OCI-LY3 (cell line): ENCODE results near the gene LAMA3.

Experiments
- H2AFZ ChIP-seq: fragments of 200-600, 300-600 bp; shearing (Covaris generic); 2 replicates; pipeline ENCODE4 v1.6.0; 2014; ENCODE audit warnings: antibody characterized with exemption, low read depth, low read length
- H3K27ac ChIP-seq: fragments of 200-600, 300-600 bp; sonication (generic); 2 replicates; pipeline ENCODE4 v1.5.1; 2014; ENCODE audit warnings: mild to moderate bottlenecking, low read length, moderate library complexity, mixed read lengths
- H3K27me3 ChIP-seq: fragments of 200-600, 300-600 bp; sonication (generic); 2 replicates; pipeline ENCODE4 v1.6.1; 2014; ENCODE audit warnings: low read depth, low read length, mixed read lengths
- H3K36me3 ChIP-seq: fragments of 200-600, 300-600 bp; sonication (generic); replicated peaks from 2 replicates; pipeline ENCODE3; 2014; ENCODE audit warnings: low read depth, low read length, mixed read lengths
- H3K4me1 ChIP-seq: fragments of 300-600, 200-600 bp; sonication (generic); 2 replicates; pipeline ENCODE4 v1.6.1; 2014; ENCODE audit warnings: low read length, mixed read lengths
- H3K4me2 ChIP-seq: fragments of 200-600, 300-600 bp; sonication (generic); 2 replicates; pipeline ENCODE4 v1.6.1; 2014; ENCODE audit warnings: low read length, mixed read lengths
- H3K4me3 ChIP-seq: fragments of 300-600, 200-600 bp; sonication (generic); 2 replicates; pipeline ENCODE4 v1.5.1; 2014; ENCODE audit warnings: antibody characterized with exemption, mild to moderate bottlenecking, low read length, moderate library complexity
- H3K79me2 ChIP-seq: fragments of 300-600, 200-600 bp; shearing (Covaris generic); 2 replicates; pipeline ENCODE4 v1.6.1; 2014; ENCODE audit warnings: mild to moderate bottlenecking, low read length, mixed read lengths
- H3K9ac ChIP-seq: fragments of 300-600, 200-600 bp; shearing (Covaris generic); 2 replicates; pipeline ENCODE4 v1.6.0; 2014; ENCODE audit warnings: mild to moderate bottlenecking, low read length, moderate library complexity
- H3K9me3 ChIP-seq: fragments of 200-600, 300-600 bp; shearing (Covaris generic); 2 replicates; pipeline ENCODE4 v1.6.1; 2014; ENCODE audit warnings: low read length, mixed read lengths; ENCODE audit not compliant: insufficient read depth
- H4K20me1 ChIP-seq: fragments of 200-600, 300-600 bp; sonication (generic); 2 replicates; pipeline ENCODE4 v1.6.1; 2016; ENCODE audit warnings: low read length, mixed read lengths; ENCODE audit not compliant: insufficient read depth
- CTCF ChIP-seq: fragments of 200-600, 300-600 bp; sonication (generic); IDR thresholded peaks from 2 replicates; pipeline ENCODE4 v1.5.1; 2014; ENCODE audit warnings: antibody characterized with exemption, low read length, low read depth
- EZH2phosphoT487 ChIP-seq: fragments of 200-600 bp; shearing (Covaris generic); IDR thresholded peaks from 2 replicates; pipeline ENCODE4 v1.6.1; 2018; ENCODE audit warnings: antibody characterized with exemption, mixed run types, low read depth

The LAMA3 gene

GRCh38 chr18:23916338-23916737 is 227.1 kb downstream of the LAMA3 start:
- TF ChIP-seq EZH2phosphoT487 (no peak), CTCF (no peak)
- Histone ChIP-seq H3K4me2 (no peak overlapping the region), H3K79me2 (no peaks in the 10 kb centered on the region), H3K4me3 (no peak overlapping the region), H3K36me3 (no peaks in the 10 kb centered on the region), H3K9ac (no peak overlapping the region), H4K20me1 (no peaks in the 10 kb centered on the region), H3K27ac (no peak overlapping the region), H3K9me3 (no peaks in the 10 kb centered on the region), H3K4me1 (0 out of 2 replicates have a peak, but pooled peaks cover 9% of the 10 kb centered on the region), H3K27me3 (peaks cover 19% of the 10 kb centered on the region; the same call in 1 of the 2 replicates), H2AFZ (no peak overlapping the region)

- H3K9me3 ChIP-seq: no peaks in the 10 kb centered on the region
- H3K27ac ChIP-seq: no peak overlapping the region
- TF ChIP-seq CTCF: peak; percentile 94
- TF ChIP-seq EZH2phosphoT487: no peak
- H2AFZ ChIP-seq: no peak overlapping the region
- H3K4me3 ChIP-seq: no peak overlapping the region
- H3K4me2 ChIP-seq: peak overlapping the region; percentile 8
- H3K4me1 ChIP-seq: 0 out of 2 replicates have a peak, but pooled peaks cover 9% of the 10 kb centered on the region
- H3K27me3 ChIP-seq: peaks cover 19% of the 10 kb centered on the region; the same call in 1 of the 2 replicates
- no peak overlapping the region for H3K9ac ChIP-seq
- no peaks in the 10 kb centered on the region for H3K79me2 ChIP-seq
- H3K36me3 ChIP-seq: no peaks in the 10 kb centered on the region
- H4K20me1 ChIP-seq: no peaks in the 10 kb centered on the region
These were observed 229.3 kb downstream of the LAMA3 start for GRCh38 chr18:23918395-23919032.

GRCh38 chr18:23920054-23920453 is 230.8 kb downstream of the LAMA3 start:
- H3K79me2 ChIP-seq: no peaks in the 10 kb centered on the region
- H2AFZ ChIP-seq: no peak overlapping the region
- no peaks in the 10 kb centered on the region for H4K20me1 ChIP-seq
- peaks cover 19% of the 10 kb centered on the region; the same call in 1 of the 2 replicates for H3K27me3 ChIP-seq
- no peak overlapping the region for H3K9ac ChIP-seq
- no peaks in the 10 kb centered on the region for H3K9me3 ChIP-seq
- H3K4me1 ChIP-seq: 0 out of 2 replicates have a peak, but pooled peaks cover 9% of the 10 kb centered on the region
- no peak overlapping the region for H3K27ac ChIP-seq
- H3K4me2 ChIP-seq: no peak overlapping the region
- no peaks in the 10 kb centered on the region for H3K36me3 ChIP-seq
- H3K4me3 ChIP-seq: no peak overlapping the region
- TF ChIP-seq EZH2phosphoT487 (no peak), CTCF (0 out of 2 replicates have a peak, but pooled peaks have one; percentile 3)

GRCh38 chr18:23921716-23922285 is 232.5 kb downstream of the LAMA3 start:
- Histone ChIP-seq H3K4me2 (no peak overlapping the region), H3K9ac (no peak overlapping the region), H3K36me3 (no peaks in the 10 kb centered on the region), H3K27me3 (peaks cover 19% of the 10 kb centered on the region; the same call in 1 of the 2 replicates), H3K79me2 (no peaks in the 10 kb centered on the region), H3K4me1 (0 out of 2 replicates have a peak, but pooled peaks cover 9% of the 10 kb centered on the region), H4K20me1 (no peaks in the 10 kb centered on the region), H2AFZ (no peak overlapping the region), H3K27ac (no peak overlapping the region), H3K9me3 (no peaks in the 10 kb centered on the region), H3K4me3 (no peak overlapping the region)
- TF ChIP-seq CTCF (no peak), EZH2phosphoT487 (no peak)
